ENCODE measurements around the gene FNDC3B. TPM values are rescaled to one million over a fixed set of nuclear protein-coding genes. Genes with fewer than 3 reads are reported as not detected.

The FNDC3B gene
- total RNA-seq, 1 donor: 139 TPM

- H3K4me3 ChIP-seq (ENCODE audit: low read depth, low read length): no peak overlapping the region
- TF ChIP-seq CTCF (IDR thresholded peaks at IDR 0.05; ENCODE audit: insufficient read depth, low read length): no peak
- no peak for DNase-seq (ENCODE audit: low read depth)
Observed at GRCh38 chr3:172384836-172385235, 345.5 kb downstream of the FNDC3B start.

- no peak overlapping the region for H3K4me3 ChIP-seq (ENCODE audit: low read depth, low read length)
- no peak for DNase-seq (ENCODE audit: low read depth)
- TF ChIP-seq CTCF (IDR thresholded peaks at IDR 0.05; ENCODE audit: insufficient read depth, low read length): no peak
Observed at GRCh38 chr3:172387728-172388127, 348.4 kb downstream of the FNDC3B start.

GRCh38 chr3:172388412-172389078 lies 349.2 kb downstream of the FNDC3B start:
- DNase-seq (ENCODE audit: low read depth): no peak
- H3K4me3 ChIP-seq (ENCODE audit: low read depth, low read length): no peak overlapping the region
- no peak for TF ChIP-seq CTCF (IDR thresholded peaks at IDR 0.05; ENCODE audit: insufficient read depth, low read length)

GRCh38 chr3:172390792-172391191 lies 351.4 kb downstream of the FNDC3B start:
- no peak for TF ChIP-seq CTCF (IDR thresholded peaks at IDR 0.05; ENCODE audit: insufficient read depth, low read length)
- no peak for DNase-seq (ENCODE audit: low read depth)
- no peak overlapping the region for H3K4me3 ChIP-seq (ENCODE audit: low read depth, low read length)

GRCh38 chr3:172391592-172392302 lies 352.4 kb downstream of the FNDC3B start:
- no peak for TF ChIP-seq CTCF (IDR thresholded peaks at IDR 0.05; ENCODE audit: insufficient read depth, low read length)
- no peak overlapping the region for H3K4me3 ChIP-seq (ENCODE audit: low read depth, low read length)
- DNase-seq (ENCODE audit: low read depth): peak; percentile 90

GRCh38 chr3:172394692-172395091 lies 355.3 kb downstream of the FNDC3B start:
- H3K4me3 ChIP-seq (ENCODE audit: low read depth, low read length): no peak overlapping the region
- DNase-seq (ENCODE audit: low read depth): no peak
- TF ChIP-seq CTCF (IDR thresholded peaks at IDR 0.05; ENCODE audit: insufficient read depth, low read length): no peak

All from fibroblast of the aortic adventitia (primary cell).